ENCODE measurements around the gene ZNF324B.

Gene ZNF324B

DNA sequence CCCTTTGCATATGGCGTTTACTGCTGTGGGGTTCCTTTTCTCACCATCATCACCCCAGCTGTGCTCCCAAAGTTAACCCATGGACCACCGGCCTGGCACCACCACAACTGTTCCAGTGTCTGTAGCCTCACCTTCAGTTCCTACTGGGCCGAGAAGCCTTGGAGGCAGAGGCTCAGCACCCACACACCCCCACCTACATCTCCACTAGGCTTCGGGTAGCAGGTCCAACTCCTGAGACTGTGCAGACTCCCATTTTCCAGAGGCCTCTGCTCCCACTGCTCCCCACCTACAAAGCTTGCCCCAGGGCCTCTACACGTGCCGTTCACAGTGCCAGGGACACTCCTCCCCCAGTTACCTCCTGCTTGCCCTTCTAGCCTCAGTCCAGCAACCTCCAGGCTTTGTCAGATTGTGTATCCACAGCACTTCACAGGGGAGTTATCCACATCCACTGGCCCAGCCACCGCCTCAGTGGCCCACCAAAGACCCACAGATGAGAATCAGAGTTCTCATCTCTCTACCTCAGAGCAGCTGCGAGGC lies 46.3 kb downstream of the ZNF324B start:
- TF ChIP-seq, protein P1, sequence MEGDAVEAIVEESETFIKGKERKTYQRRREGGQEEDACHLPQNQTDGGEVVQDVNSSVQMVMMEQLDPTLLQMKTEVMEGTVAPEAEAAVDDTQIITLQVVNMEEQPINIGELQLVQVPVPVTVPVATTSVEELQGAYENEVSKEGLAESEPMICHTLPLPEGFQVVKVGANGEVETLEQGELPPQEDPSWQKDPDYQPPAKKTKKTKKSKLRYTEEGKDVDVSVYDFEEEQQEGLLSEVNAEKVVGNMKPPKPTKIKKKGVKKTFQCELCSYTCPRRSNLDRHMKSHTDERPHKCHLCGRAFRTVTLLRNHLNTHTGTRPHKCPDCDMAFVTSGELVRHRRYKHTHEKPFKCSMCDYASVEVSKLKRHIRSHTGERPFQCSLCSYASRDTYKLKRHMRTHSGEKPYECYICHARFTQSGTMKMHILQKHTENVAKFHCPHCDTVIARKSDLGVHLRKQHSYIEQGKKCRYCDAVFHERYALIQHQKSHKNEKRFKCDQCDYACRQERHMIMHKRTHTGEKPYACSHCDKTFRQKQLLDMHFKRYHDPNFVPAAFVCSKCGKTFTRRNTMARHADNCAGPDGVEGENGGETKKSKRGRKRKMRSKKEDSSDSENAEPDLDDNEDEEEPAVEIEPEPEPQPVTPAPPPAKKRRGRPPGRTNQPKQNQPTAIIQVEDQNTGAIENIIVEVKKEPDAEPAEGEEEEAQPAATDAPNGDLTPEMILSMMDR (IDR thresholded peaks at IDR 0.05; ENCODE audit: borderline replicate concordance, control extremely low read depth, extremely low read depth, insufficient read depth, missing control alignments): no peak
- no peak for DNase-seq (ENCODE audit: low spot score)
- in situ Hi-C loops (cut with MboI; ENCODE audit: low sequenced_read_pairs, unreplicated experiment): no loop called here

DNA sequence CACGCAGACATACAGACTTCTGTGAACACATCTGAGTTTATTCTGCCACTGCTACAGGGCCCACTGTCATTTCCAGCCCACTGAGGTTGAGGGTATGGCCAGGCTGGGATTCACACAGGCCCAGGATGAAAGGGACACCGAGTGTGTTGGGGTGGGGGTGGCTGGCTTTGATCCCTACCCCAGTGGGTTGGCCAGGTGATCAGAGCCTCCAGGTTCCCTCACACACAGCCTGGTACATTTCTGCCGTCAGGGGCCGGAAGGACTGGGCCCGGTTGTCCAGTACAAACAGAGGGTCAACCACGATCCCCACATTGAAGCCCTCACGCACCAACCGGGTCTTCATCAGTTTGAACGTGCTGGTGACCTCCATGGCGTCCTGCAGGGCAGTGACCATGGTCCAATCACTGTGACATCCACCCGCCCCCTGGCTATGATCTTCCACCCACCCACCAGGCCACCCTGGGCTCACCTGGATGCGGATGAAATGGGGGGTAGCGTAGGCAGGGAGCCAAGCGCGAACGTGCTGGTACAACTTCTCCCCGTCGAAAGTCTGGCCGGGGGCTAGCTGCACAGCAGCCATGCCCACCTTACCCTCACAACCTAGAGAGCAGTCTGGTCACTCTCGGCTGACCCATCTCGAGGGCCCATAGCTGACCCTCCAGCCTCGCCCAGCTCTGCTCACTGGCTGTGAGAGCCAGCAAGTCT lies 47.0 kb downstream of the ZNF324B start:
- TF ChIP-seq, protein P1 (IDR thresholded peaks at IDR 0.05; ENCODE audit: borderline replicate concordance, control extremely low read depth, extremely low read depth, insufficient read depth, missing control alignments): no peak
- DNase-seq (ENCODE audit: low spot score): no peak
- in situ Hi-C loops (cut with MboI; ENCODE audit: low sequenced_read_pairs, unreplicated experiment): no loop called here

- in situ Hi-C loops (cut with MboI; ENCODE audit: low sequenced_read_pairs, unreplicated experiment): no loop called here
- DNase-seq (ENCODE audit: low spot score): peak; percentile 100
- TF ChIP-seq, protein P1 (IDR thresholded peaks at IDR 0.05; ENCODE audit: borderline replicate concordance, control extremely low read depth, extremely low read depth, insufficient read depth, missing control alignments): no peak
Observed at GRCh38 chr19:58499021-58499927, 47.9 kb downstream of the ZNF324B start.

DNA sequence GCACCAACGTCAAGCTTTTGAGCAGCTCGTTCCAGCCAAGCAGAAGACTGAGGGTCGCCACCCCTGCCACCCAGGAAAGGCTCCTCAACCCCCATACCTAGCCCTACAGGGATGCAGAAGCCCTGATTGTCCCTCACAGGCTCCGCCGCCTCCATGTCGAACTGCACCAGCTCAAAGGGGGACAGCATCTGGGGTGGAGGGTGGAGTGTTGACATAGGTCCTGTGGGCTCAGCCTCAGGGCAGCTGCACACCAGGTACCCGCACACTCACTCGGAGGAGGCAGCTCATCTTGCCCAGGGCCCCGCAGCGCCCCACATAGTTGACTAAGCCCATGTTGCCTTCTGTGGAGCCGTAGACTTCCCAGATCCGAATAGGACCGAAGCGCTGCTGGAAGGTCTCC lies 48.8 kb downstream of the ZNF324B start:
- TF ChIP-seq, protein P1 (IDR thresholded peaks at IDR 0.05; ENCODE audit: borderline replicate concordance, control extremely low read depth, extremely low read depth, insufficient read depth, missing control alignments): no peak
- in situ Hi-C loops (cut with MboI; ENCODE audit: low sequenced_read_pairs, unreplicated experiment): no loop called here
- no peak for DNase-seq (ENCODE audit: low spot score)
